ENCODE data around the gene SCN9A. TPM values are rescaled to one million over a fixed set of nuclear protein-coding genes. Genes with fewer than 3 reads are reported as not detected.

Gene SCN9A
- total RNA-seq, 1 experiment from 2014 or later: 1.3 TPM

- WGBS (ENCODE audit: extremely low coverage, insufficient read length, low lambda C conversion rate): no CpG with 5 or more reads among the region's 2 CpGs
- no peak for DNase-seq
Observed at GRCh38 chr2:166158546-166158945, 217.2 kb downstream of the SCN9A start.

More at GRCh38 chr2:166158546-166158945, 217.2 kb downstream of the SCN9A start:
- H4K8ac ChIP-seq (replicated peaks; ENCODE audit: insufficient read length, low read depth, low read length): no peak overlapping the region
- H3K27me3 ChIP-seq (ENCODE audit: insufficient read depth, low read length): no peaks in the 10 kb centered on the region
- H3K9me3 Mint-ChIP-seq: no peaks in the 10 kb centered on the region
- H3T11ph ChIP-seq (ENCODE audit: low read length): no peak overlapping the region
- H3K4me1 Mint-ChIP-seq: 0 out of 4 replicates have a peak, but pooled peaks cover 0 to 2% of the 10 kb centered on the region in 2 experiments
- H3K4me2 ChIP-seq (ENCODE audit: insufficient read depth, insufficient read length, low read length): no peak overlapping the region
- no peak overlapping the region for H4K91ac ChIP-seq (ENCODE audit: insufficient read length, low read depth, low read length)
- no peak overlapping the region for H3K14ac ChIP-seq (ENCODE audit: insufficient read depth, low read length)
- H2AFZ ChIP-seq (ENCODE audit: low read length): no peak overlapping the region
- H3K27ac ChIP-seq (ENCODE audit: insufficient read length, low read depth, low read length): no peak overlapping the region
- H2BK120ac ChIP-seq (ENCODE audit: low read depth, low read length, poor library complexity, severe bottlenecking): no peak overlapping the region
- H3K23ac ChIP-seq (ENCODE audit: insufficient read length, low read depth, low read length): no peak overlapping the region
- H3K27ac Mint-ChIP-seq: no peak overlapping the region
- H3K4ac ChIP-seq (ENCODE audit: low read depth, low read length): no peak overlapping the region
- no peak overlapping the region for H3K4me3 Mint-ChIP-seq
- H3K79me1 ChIP-seq (ENCODE audit: insufficient read depth, low read depth, low read length, poor library complexity, severe bottlenecking): no peaks in the 10 kb centered on the region
- no peak overlapping the region for H2AK5ac ChIP-seq (ENCODE audit: insufficient read length, low read length)
- H3K4me1 ChIP-seq (ENCODE audit: insufficient read depth, low read length): no peaks in the 10 kb centered on the region
- H3K36me3 Mint-ChIP-seq (ENCODE audit: insufficient read depth in 1 of 3, low read depth in 3 of 3): no peaks in the 10 kb centered on the region
- no peak overlapping the region for H4K5ac ChIP-seq (ENCODE audit: insufficient read length, low read depth, low read length)
- no peaks in the 10 kb centered on the region for H3K79me2 ChIP-seq (ENCODE audit: insufficient read depth, low read length)
- TF ChIP-seq CTCF (conservative IDR thresholded peaks at IDR 0.05): no peak
- no peaks in the 10 kb centered on the region for H3K23me2 ChIP-seq (ENCODE audit: insufficient read length, low read depth, low read length, poor library complexity, severe bottlenecking)
- no peak overlapping the region for H2BK20ac ChIP-seq (ENCODE audit: low read depth, low read length, poor library complexity, severe bottlenecking)
- no peak overlapping the region for H3K18ac ChIP-seq (ENCODE audit: insufficient read length, low read depth, low read length)
- H2BK15ac ChIP-seq (ENCODE audit: low read depth, low read length): no peak overlapping the region
- H2BK12ac ChIP-seq (ENCODE audit: insufficient read length, low read depth, low read length): no peak overlapping the region
- H3K56ac ChIP-seq (ENCODE audit: insufficient read length, low read depth, low read length): no peak overlapping the region
- no peaks in the 10 kb centered on the region for H3K9me3 ChIP-seq (ENCODE audit: control insufficient read depth, low read depth, low read length)
- no peak overlapping the region for H2BK5ac ChIP-seq (ENCODE audit: insufficient read length, low read length)
- H3K9ac ChIP-seq (ENCODE audit: extremely low read depth, insufficient read length, low read length): no peak overlapping the region
- no peaks in the 10 kb centered on the region for H4K20me1 ChIP-seq (ENCODE audit: control insufficient read depth, insufficient read depth, insufficient read length)
- no peaks in the 10 kb centered on the region for H3K27me3 Mint-ChIP-seq (ENCODE audit: low read depth)

Measured in H9 (cell line).